KMS-11 (cell line): Measurements from ENCODE around the gene TMEM238.

Source experiments
- H2AFZ ChIP-seq: fragments of 200-600 bp; sonication (generic); 2 replicates; pipeline ENCODE4 v1.6.1; 2016; ENCODE audit warnings: antibody characterized with exemption, mixed run types, low read depth
- H3K27ac ChIP-seq: fragments of 200-600 bp; sonication (generic); 2 replicates; pipeline ENCODE4 v1.6.1; 2016; ENCODE audit warnings: mild to moderate bottlenecking, mixed run types
- H3K27me3 ChIP-seq: fragments of 200-600 bp; sonication (generic); 2 replicates; pipeline ENCODE4 v1.6.1; 2017; ENCODE audit warnings: mild to moderate bottlenecking, low read depth, mixed run types, moderate library complexity; ENCODE audit not compliant: insufficient read depth
- H3K36me3 ChIP-seq: fragments of 200-600 bp; sonication (generic); 2 replicates; pipeline ENCODE4 v1.6.1; 2017; ENCODE audit warnings: mild to moderate bottlenecking, mixed run types; ENCODE audit not compliant: insufficient read depth
- H3K4me1 ChIP-seq: fragments of 200-600 bp; sonication (generic); 2 replicates; pipeline ENCODE4 v1.6.1; 2016; ENCODE audit warnings: mild to moderate bottlenecking, low read depth, mixed run types; ENCODE audit not compliant: poor library complexity, severe bottlenecking
- H3K4me2 ChIP-seq: fragments of 200-600 bp; sonication (generic); 2 replicates; pipeline ENCODE4 v1.7.0; 2016; ENCODE audit warnings: mild to moderate bottlenecking, mixed run types
- H3K4me3 ChIP-seq: fragments of 200-600 bp; sonication (generic); IDR thresholded peaks from 2 replicates; pipeline ENCODE4 v1.6.1; 2017; ENCODE audit warnings: low read depth, low read length, mixed read lengths; ENCODE audit not compliant: insufficient read depth
- H3K79me2 ChIP-seq: fragments of 200-600 bp; sonication (generic); 2 replicates; pipeline ENCODE4 v1.6.1; 2016; ENCODE audit warnings: low read depth, mixed run types; ENCODE audit not compliant: insufficient read depth
- H3K9ac ChIP-seq: fragments of 200-600 bp; sonication (generic); 2 replicates; pipeline ENCODE4 v1.6.1; 2016; ENCODE audit warnings: mild to moderate bottlenecking, mixed run types
- H4K20me1 ChIP-seq: fragments of 200-600 bp; sonication (generic); 2 replicates; pipeline ENCODE4 v1.6.1; 2016; ENCODE audit warnings: mild to moderate bottlenecking, mixed run types; ENCODE audit not compliant: insufficient read depth
- CTCF ChIP-seq: fragments of 200-600 bp; sonication (generic); conservative IDR thresholded peaks from 2 replicates; pipeline ENCODE4 v1.6.1; 2017; ENCODE audit warnings: low read depth, mild to moderate bottlenecking, antibody characterized with exemption, low read length, moderate library complexity, mixed read lengths

Gene TMEM238

DNA sequence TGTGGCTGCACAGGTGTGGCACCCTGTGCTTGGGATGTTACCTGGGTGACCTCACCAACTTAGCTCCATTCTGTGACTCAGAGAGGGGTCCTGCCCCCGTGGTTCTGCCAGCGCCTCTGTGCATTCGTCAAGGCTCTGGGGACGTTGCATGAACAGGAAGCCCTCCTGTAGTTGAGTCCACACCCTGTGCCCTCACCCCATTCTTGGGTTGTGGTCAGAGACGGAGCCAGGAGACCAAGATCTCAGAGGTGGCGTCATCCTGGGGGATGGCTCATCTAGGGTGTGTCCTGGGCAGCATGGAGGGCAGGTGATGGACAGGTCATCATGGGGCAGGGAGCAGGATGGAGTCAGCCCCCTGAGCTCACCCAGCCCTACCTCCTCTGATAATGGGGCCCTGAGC is 32.1 kb downstream of the TMEM238 start:
- Histone ChIP-seq H3K4me3 (no peak overlapping the region), H3K27ac (no peak overlapping the region), H3K36me3 (no peaks in the 10 kb centered on the region), H3K27me3 (peaks cover 49% of the 10 kb centered on the region), H3K9ac (no peak overlapping the region), H3K79me2 (no peaks in the 10 kb centered on the region), H3K4me1 (peaks cover 3% of the 10 kb centered on the region), H4K20me1 (no peaks in the 10 kb centered on the region), H2AFZ (no peak overlapping the region), H3K4me2 (no peak overlapping the region)
- TF ChIP-seq CTCF, result no peak

GRCh38 chr19:55350620-55351315 is 33.3 kb downstream of the TMEM238 start:
- H3K4me1 ChIP-seq, result peaks cover 3% of the 10 kb centered on the region
- H2AFZ ChIP-seq, result no peak overlapping the region
- no peak overlapping the region for H3K27ac ChIP-seq
- TF ChIP-seq CTCF, result no peak
- no peaks in the 10 kb centered on the region for H4K20me1 ChIP-seq
- H3K36me3 ChIP-seq, result no peaks in the 10 kb centered on the region
- no peak overlapping the region for H3K9ac ChIP-seq
- H3K79me2 ChIP-seq, result no peaks in the 10 kb centered on the region
- no peak overlapping the region for H3K4me2 ChIP-seq
- no peak overlapping the region for H3K4me3 ChIP-seq
- H3K27me3 ChIP-seq, result peaks cover 37% of the 10 kb centered on the region

GRCh38 chr19:55348317-55349034 is 35.6 kb downstream of the TMEM238 start:
- TF ChIP-seq CTCF, result no peak
- Histone ChIP-seq H3K4me2 (no peak overlapping the region), H3K27ac (no peak overlapping the region), H3K9ac (no peak overlapping the region), H4K20me1 (no peaks in the 10 kb centered on the region), H3K27me3 (peaks cover 24% of the 10 kb centered on the region), H3K4me1 (no peaks in the 10 kb centered on the region), H3K4me3 (no peak overlapping the region), H2AFZ (no peak overlapping the region), H3K36me3 (no peaks in the 10 kb centered on the region), H3K79me2 (no peaks in the 10 kb centered on the region)

DNA sequence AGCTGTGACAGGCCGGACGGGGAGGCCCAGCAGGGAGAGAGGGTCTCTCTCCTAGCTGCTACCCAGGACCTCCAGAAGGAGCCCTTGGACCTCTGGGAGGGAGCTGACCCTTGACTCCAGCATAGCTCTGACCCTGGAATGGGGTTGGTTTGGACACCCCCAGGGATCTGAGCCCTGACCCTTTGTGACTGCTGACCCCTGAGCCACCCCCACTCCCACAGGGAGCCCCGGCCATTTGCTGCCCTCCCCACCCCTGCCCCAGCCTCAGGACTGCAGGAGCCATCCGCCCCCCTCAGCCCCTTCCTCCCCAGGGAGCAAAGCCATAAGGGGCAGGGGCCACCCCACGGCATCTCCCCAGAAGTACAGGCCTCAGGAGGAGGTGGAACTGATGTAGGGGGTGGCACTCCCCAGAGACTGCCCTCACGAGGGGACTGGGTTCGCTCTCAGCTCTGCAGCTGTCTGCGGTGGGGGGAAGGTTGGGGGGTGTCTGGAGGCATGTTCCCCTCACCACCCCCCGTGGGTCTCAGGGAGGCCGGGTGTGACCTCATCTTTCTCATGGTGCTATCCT is 36.6 kb downstream of the TMEM238 start:
- H3K79me2 ChIP-seq, result no peaks in the 10 kb centered on the region
- TF ChIP-seq CTCF, result no peak
- H3K9ac ChIP-seq, result no peak overlapping the region
- H3K4me3 ChIP-seq, result no peak overlapping the region
- H3K27ac ChIP-seq, result no peak overlapping the region
- H3K27me3 ChIP-seq, result peaks cover 15% of the 10 kb centered on the region
- H3K4me1 ChIP-seq, result no peaks in the 10 kb centered on the region
- H3K36me3 ChIP-seq, result no peaks in the 10 kb centered on the region
- no peak overlapping the region for H2AFZ ChIP-seq
- H4K20me1 ChIP-seq, result no peaks in the 10 kb centered on the region
- no peak overlapping the region for H3K4me2 ChIP-seq
